Upper lobe of right lung (tissue), 1 donor: ENCODE data around the gene IPO8. TPM values are rescaled to one million over a fixed set of nuclear protein-coding genes. Genes with fewer than 3 reads are reported as not detected.

ENCODE experiments used
- ATAC-seq: fragments of 200-7000 bp; cut with Tn5 transposase; one replicate; pipeline ENCODE4 v1.9.1; 2020; ENCODE audit warnings: mild to moderate bottlenecking, moderate library complexity
- DNase-seq: peaks from one replicate; pipeline ENCODE4 v3.0.0-alpha.2; 2020
- H3K27ac ChIP-seq: fragments of 200-600 bp; one replicate; pipeline ENCODE4 v1.8.0; 2022
- H3K27me3 ChIP-seq: fragments of 200-600 bp; one replicate; pipeline ENCODE4 v1.8.0; 2022; ENCODE audit warnings: mild to moderate bottlenecking
- H3K36me3 ChIP-seq: fragments of 200-600 bp; one replicate; pipeline ENCODE4 v1.8.0; 2022
- H3K4me1 ChIP-seq: fragments of 200-600 bp; one replicate; pipeline ENCODE4 v1.8.0; 2022
- H3K4me3 ChIP-seq: fragments of 200-600 bp; one replicate; pipeline ENCODE4 v1.8.0; 2022; ENCODE audit warnings: mild to moderate bottlenecking
- H3K9me3 ChIP-seq: fragments of 200-600 bp; one replicate; pipeline ENCODE4 v1.8.0; 2022
- intact Hi-C: fragments of 100-400 bp; cut with DNase I; formaldehyde crosslinking; loops from one replicate; pipeline ENCODE4 v1.11.0; 2022
- total RNA-seq: library from RNA; stranded (reverse); fragmentation: NEBNext Ultra II Directional; extraction: Animal tissue kit (Norgen Biotek cat#: 25700); gene quantifications from one replicate; pipeline ENCODE4 v1.2.1, GENCODE V29; 2021
- TF ChIP-seq, protein P1 (sequence below): fragments of 200-600 bp; IDR thresholded peaks from one replicate; pipeline ENCODE4 v1.8.0; 2022; ENCODE audit warnings: antibody characterized with exemption
- donor health status: DM: no; HTN: yes; CAD: no; lungs with severe emphysema.

IPO8 gene
- total RNA-seq, 1 donor from 2014 or later, result 48.3 TPM

DNA sequence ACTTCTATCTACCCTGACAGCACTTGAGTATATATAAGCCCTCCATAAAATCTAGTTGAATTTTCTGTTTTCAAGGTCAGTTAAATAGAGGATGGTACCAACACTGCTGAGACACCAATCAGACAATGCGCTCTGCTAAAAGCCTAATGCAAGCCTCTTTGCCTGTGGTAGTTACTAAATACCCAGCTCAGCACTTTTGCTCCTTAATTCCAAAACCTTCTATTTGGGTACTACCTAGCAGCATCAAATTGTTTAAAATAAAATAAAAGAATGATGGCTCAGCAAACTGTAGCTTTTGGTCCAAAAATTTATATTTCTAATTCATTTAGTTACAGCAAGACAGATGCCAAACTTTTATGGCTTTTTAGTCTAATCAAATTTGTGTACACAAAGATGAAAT lies 107.9 kb downstream of the IPO8 start:
- intact Hi-C loops, result no loop called here
- ATAC-seq, result no peak

DNA sequence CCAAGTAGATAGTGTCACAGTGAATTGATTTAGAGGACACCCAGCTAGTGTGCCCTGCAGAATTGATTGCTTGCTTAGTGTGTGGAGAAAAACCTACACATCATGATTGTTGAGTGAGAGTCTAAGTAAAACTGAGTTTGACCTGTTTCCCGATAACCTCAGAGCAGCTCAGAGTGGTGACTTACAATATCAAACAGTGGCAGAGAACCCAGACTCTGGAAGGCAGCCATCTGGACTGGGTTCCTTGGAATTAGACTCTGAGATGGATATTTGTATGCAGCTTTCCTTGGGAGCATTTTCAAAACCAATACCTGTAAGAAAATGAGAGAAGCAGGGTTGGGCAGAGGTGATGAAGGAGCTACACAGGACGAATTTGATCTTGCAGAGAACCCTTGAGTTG lies 109.8 kb downstream of the IPO8 start:
- TF ChIP-seq, protein P1, sequence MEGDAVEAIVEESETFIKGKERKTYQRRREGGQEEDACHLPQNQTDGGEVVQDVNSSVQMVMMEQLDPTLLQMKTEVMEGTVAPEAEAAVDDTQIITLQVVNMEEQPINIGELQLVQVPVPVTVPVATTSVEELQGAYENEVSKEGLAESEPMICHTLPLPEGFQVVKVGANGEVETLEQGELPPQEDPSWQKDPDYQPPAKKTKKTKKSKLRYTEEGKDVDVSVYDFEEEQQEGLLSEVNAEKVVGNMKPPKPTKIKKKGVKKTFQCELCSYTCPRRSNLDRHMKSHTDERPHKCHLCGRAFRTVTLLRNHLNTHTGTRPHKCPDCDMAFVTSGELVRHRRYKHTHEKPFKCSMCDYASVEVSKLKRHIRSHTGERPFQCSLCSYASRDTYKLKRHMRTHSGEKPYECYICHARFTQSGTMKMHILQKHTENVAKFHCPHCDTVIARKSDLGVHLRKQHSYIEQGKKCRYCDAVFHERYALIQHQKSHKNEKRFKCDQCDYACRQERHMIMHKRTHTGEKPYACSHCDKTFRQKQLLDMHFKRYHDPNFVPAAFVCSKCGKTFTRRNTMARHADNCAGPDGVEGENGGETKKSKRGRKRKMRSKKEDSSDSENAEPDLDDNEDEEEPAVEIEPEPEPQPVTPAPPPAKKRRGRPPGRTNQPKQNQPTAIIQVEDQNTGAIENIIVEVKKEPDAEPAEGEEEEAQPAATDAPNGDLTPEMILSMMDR, result no peak

More for the DNA sequence above, 107.9 kb downstream of the IPO8 start:
- no peak overlapping the region for H3K27ac ChIP-seq
- H3K4me3 ChIP-seq, result no peak overlapping the region
- TF ChIP-seq, protein P1, result no peak
- no peaks in the 10 kb centered on the region for H3K27me3 ChIP-seq
- DNase-seq, result no peak
- no peaks in the 10 kb centered on the region for H3K36me3 ChIP-seq
- no peaks in the 10 kb centered on the region for H3K4me1 ChIP-seq
- H3K9me3 ChIP-seq, result no peaks in the 10 kb centered on the region

DNA sequence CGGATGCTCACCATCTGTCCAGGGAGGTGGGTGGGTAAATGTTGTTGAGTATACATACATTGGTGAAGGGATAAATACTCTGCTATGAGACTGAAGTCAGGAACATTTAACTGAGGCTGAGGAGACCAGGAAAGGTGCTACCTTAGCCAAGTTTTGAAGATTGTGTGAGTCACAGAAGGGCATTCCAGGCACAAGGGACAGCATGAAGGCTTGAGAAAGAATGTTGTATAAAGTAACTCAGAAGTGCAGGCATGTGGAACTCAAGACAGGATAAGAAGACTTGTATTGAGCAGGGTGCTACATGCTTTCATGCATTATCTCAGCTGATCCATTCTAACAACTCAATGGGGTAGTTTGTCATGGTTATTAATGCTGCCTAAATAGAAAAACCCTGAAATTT lies 112.7 kb downstream of the IPO8 start:
- TF ChIP-seq, protein P1, result no peak
- H3K4me1 ChIP-seq, result no peaks in the 10 kb centered on the region
- DNase-seq (no peak), ATAC-seq (no peak)
- H3K27me3 ChIP-seq, result no peaks in the 10 kb centered on the region
- H3K36me3 ChIP-seq, result no peaks in the 10 kb centered on the region
- intact Hi-C loops, result no loop called here
- H3K27ac ChIP-seq, result no peak overlapping the region
- no peak overlapping the region for H3K4me3 ChIP-seq
- no peaks in the 10 kb centered on the region for H3K9me3 ChIP-seq

More for the DNA sequence above, 109.8 kb downstream of the IPO8 start:
- Histone ChIP-seq H3K27ac (no peak overlapping the region), H3K4me3 (no peak overlapping the region), H3K27me3 (no peaks in the 10 kb centered on the region), H3K4me1 (no peaks in the 10 kb centered on the region), H3K9me3 (no peaks in the 10 kb centered on the region), H3K36me3 (no peaks in the 10 kb centered on the region)
- ATAC-seq (no peak), DNase-seq (no peak)
- intact Hi-C loops, result no loop called here

DNA sequence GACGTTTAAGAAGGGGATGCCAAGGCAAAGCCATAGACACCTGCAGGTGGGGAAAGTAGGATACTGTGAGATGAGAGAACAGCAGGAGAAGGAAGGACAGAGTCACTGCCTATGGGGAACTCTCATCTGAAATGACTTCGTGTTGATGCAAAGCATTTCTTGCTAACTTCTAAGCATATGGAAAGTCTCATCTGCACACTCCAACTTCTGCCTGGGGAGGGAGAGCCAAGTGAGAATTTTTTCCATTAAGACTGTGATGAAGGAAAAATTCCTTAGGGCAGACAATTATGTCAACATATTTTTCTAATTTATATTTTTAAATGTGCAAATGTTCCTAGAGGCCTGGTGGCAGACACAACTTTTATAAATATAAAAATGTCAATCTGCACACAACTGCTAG lies 115.3 kb downstream of the IPO8 start:
- Histone ChIP-seq H3K27ac (no peak overlapping the region), H3K27me3 (no peaks in the 10 kb centered on the region), H3K9me3 (no peaks in the 10 kb centered on the region), H3K36me3 (no peaks in the 10 kb centered on the region), H3K4me3 (no peak overlapping the region), H3K4me1 (no peaks in the 10 kb centered on the region)
- intact Hi-C loops, result no loop called here
- no peak for ATAC-seq
- DNase-seq, result no peak
- TF ChIP-seq, protein P1, result no peak

Other genes with a start within 250 kb of the IPO8 start
- 17.2 TPM for gene CAPRIN2, start 59.1 kb upstream of the IPO8 start, total RNA-seq
- gene TSPAN11, start 230.9 kb upstream of the IPO8 start, total RNA-seq, result 7.8 TPM